AG04449 (cell line): ENCODE measurements around the gene SSRP1.
A peak's percentile ranks its signal among the peaks of the same experiment; 100 is the strongest.

Experiments used
- CTCF ChIA-PET: fragments of 350-600 bp; formaldehyde crosslinking; extraction: SDS; loops from one replicate; lab custom pipeline; 2021; ENCODE audit warnings: antibody characterized with exemption; lab: Yijun Ruan, JAX
- POLR2A ChIA-PET: fragments of 400-600, 350-600 bp; formaldehyde crosslinking; extraction: SDS; loops from one replicate; lab custom pipeline; 2020; ENCODE audit warnings: antibody characterized with exemption, inconsistent platforms; lab: Yijun Ruan, JAX
- DNase-seq: peaks from one replicate; pipeline ENCODE4 v3.0.0-alpha.2; 2010; ENCODE audit warnings: low read depth, low spot score
- H3K4me3 ChIP-seq: 2 replicates; pipeline ENCODE4 v1.5.1; 2011; ENCODE audit warnings: low read depth, mild to moderate bottlenecking, control low read depth, low read length
- TF ChIP-seq, protein P1 (sequence below): IDR thresholded peaks from one replicate; pipeline ENCODE4 v1.5.1; 2011; ENCODE audit warnings: mild to moderate bottlenecking, moderate library complexity, low read length, control low read depth, inconsistent platforms; ENCODE audit not compliant: insufficient read depth; ENCODE audit errors: missing control alignments

Gene SSRP1, protein sequence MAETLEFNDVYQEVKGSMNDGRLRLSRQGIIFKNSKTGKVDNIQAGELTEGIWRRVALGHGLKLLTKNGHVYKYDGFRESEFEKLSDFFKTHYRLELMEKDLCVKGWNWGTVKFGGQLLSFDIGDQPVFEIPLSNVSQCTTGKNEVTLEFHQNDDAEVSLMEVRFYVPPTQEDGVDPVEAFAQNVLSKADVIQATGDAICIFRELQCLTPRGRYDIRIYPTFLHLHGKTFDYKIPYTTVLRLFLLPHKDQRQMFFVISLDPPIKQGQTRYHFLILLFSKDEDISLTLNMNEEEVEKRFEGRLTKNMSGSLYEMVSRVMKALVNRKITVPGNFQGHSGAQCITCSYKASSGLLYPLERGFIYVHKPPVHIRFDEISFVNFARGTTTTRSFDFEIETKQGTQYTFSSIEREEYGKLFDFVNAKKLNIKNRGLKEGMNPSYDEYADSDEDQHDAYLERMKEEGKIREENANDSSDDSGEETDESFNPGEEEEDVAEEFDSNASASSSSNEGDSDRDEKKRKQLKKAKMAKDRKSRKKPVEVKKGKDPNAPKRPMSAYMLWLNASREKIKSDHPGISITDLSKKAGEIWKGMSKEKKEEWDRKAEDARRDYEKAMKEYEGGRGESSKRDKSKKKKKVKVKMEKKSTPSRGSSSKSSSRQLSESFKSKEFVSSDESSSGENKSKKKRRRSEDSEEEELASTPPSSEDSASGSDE

DNA sequence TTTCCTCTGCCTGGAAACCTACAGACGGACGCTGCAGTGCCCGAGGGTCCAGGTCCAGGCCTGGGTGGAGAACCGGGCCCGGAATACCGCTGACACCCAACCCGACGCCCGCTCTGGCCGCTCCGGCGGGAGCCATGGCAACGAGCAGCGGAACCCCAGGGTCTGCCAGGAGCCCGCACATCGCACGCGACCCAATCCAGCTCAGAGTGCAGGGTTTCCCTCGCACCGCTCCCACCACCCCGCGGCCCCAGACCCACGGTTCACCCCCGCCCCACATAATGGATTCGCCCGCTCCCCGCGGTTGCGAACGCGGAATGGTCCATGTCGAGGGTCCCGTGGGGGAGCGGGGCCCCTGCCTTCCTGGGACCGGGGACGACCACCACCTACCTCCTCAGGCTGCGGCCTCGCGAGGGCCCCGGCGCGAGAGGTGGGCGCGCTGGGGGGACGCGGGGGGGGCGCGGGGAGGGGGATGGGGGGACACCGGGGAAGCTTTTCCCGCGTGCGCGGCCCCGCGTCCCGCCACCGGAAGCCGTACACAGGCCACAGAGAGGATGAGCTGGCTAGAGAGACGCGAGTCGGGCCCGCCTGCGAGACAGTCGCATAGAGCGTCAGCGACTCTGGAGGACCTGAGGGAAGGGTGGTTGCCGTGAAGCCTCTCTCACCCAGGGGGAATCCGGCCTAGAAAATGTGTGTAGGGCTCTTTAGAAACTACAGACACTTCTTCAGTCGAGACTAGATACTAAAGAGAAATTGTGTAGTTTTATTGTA is at the start of gene SSRP1:
Gene SSRP1 (minus strand): TSS at position 550 of the 768 bp plus-strand sequence. CDS start 771 bp downstream, outside the sequence.
- H3K4me3 ChIP-seq: peak within 1 kb of the TSS; percentile 78
- ChIA-PET POLR2A (interaction anchor here (1.0 to 2.3 kb wide), 4 partner anchors 10 to 41 kb away, joined by 3 to 20 read pairs (median 3); partner anchors contain the start of gene TNKS1BP1), CTCF (interaction anchor here (0.8 to 3.8 kb wide), 5 partner anchors 10 to 495 kb away, joined by 3 to 15 read pairs (median 4); partner anchors contain the start of gene TNKS1BP1)
- no peak for DNase-seq
- TF ChIP-seq, protein P1, sequence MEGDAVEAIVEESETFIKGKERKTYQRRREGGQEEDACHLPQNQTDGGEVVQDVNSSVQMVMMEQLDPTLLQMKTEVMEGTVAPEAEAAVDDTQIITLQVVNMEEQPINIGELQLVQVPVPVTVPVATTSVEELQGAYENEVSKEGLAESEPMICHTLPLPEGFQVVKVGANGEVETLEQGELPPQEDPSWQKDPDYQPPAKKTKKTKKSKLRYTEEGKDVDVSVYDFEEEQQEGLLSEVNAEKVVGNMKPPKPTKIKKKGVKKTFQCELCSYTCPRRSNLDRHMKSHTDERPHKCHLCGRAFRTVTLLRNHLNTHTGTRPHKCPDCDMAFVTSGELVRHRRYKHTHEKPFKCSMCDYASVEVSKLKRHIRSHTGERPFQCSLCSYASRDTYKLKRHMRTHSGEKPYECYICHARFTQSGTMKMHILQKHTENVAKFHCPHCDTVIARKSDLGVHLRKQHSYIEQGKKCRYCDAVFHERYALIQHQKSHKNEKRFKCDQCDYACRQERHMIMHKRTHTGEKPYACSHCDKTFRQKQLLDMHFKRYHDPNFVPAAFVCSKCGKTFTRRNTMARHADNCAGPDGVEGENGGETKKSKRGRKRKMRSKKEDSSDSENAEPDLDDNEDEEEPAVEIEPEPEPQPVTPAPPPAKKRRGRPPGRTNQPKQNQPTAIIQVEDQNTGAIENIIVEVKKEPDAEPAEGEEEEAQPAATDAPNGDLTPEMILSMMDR: no peak

DNA sequence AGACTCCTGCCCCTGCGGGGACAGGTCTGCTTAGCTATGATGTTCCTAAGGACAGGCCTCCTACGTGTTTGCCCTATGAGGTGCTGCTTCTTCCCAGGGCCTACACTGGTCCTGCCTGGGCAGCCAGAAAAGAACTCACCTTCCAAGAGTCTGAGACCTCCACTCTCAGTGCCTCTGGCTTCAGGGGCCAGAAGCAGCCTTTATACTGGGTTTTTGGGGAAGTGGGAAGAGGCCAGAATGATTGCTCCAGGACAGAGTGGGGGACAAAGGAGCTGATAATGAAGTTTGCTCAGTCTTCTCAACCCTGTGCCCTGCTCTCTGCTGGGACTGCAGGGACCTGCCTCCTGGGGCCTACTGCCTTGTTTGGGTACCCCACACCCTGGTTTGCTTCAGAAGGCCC is 45.3 kb upstream of the SSRP1 start, which contains the start of gene PRG3:
Gene PRG3 (minus strand): TSS at position 176 of the 400 bp plus-strand sequence. CDS start 442 bp downstream, outside the sequence.
- TF ChIP-seq, protein P1: no peak
- ChIA-PET POLR2A (no interaction called here), CTCF (no interaction called here)

DNA sequence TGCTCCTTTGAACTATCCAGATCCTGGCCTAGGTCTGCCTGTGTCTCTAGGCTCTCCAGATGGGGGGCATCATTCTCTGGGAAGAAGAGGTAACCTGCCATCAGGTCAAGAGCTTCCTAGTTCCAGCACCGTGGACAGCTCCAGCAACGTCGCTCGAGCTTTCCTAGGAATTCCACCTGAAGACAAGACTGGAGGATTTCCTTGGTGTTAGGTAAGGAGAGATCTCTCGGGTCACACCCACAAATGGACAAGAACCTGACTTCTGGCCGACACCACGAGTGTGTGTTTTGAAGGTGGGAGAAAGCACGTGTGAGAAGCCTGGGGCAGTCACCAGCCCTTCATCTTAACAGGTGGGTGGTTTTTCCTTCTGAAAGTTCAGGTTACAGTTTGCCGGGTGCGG is 44.0 kb upstream of the SSRP1 start:
- no peak for DNase-seq
- CTCF ChIA-PET: interaction anchor here (0.7 kb wide), 1 partner anchor 34 kb away, joined by 3 read pairs; no protein-coding TSS in a partner anchor
- POLR2A ChIA-PET: no interaction called here
- H3K4me3 ChIP-seq: no peak overlapping the region
- TF ChIP-seq, protein P1: no peak

More for the DNA sequence above, 45.3 kb upstream of the SSRP1 start, which contains the start of gene PRG3:
- H3K4me3 ChIP-seq: no peak within 1 kb of the TSS
- no peak for DNase-seq

GRCh38 chr11:57378186-57378585 is 42.5 kb upstream of the SSRP1 start:
- ChIA-PET POLR2A (no interaction called here), CTCF (no interaction called here)
- no peak overlapping the region for H3K4me3 ChIP-seq
- no peak for DNase-seq
- TF ChIP-seq, protein P1: no peak

DNA sequence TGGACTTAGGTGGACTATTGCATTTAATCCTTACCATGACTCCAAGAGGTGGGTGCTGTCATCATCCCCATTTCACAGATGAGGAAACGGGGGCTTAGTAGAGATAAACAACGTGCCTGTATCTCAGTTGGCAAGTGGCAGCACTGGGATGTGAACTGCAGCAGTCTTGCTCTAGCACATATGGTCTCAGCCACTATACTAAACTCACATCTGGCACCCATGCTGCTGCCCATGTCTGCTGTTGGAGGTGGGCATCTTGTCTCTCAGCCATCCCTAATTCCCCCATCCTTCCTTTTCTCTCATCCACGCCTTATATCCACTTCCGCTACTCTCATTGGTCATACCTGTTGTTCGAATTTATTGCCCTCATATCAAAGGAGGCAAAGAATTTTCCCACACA is 41.4 kb upstream of the SSRP1 start:
- ChIA-PET POLR2A (no interaction called here), CTCF (no interaction called here)
- no peak overlapping the region for H3K4me3 ChIP-seq
- TF ChIP-seq, protein P1: no peak
- DNase-seq: no peak
